Gastroesophageal sphincter (tissue), 4 donors: Measurements from ENCODE around the gene ZDHHC17. TPM values are rescaled to one million over a fixed set of nuclear protein-coding genes. Genes with fewer than 3 reads are reported as not detected.

ENCODE experiments used
- ATAC-seq: fragments of 150-250 bp; one replicate; pipeline ENCODE4 v1.9.1; 2016; ENCODE audit warnings: mild to moderate bottlenecking, moderate library complexity
- H3K27ac ChIP-seq, 4 donors: fragments of 200-600 bp; sonication (generic) in 3 of 4; 1 replicate in 3 of 4; 2 replicates in 1 of 4; pipeline ENCODE4 v1.5.1; 2016 to 2019
- H3K27me3 ChIP-seq: fragments of 200-600 bp; sonication (generic); one replicate; pipeline ENCODE4 v1.5.1; 2019
- H3K36me3 ChIP-seq, 2 donors: fragments of 200-600 bp; sonication (generic); one replicate each; pipeline ENCODE4 v1.5.1; 2019; ENCODE audit warnings: control low read depth in 1 of 2
- H3K4me1 ChIP-seq, 3 donors: fragments of 200-600 bp; sonication (generic); 1 replicate in 2 of 3; 2 replicates in 1 of 3; pipeline ENCODE4 v1.5.1; 2016 to 2019; ENCODE audit warnings: control low read depth in 2 of 3
- H3K4me3 ChIP-seq, 2 donors: fragments of 200-600 bp; sonication (generic); one replicate each; pipeline ENCODE4 v1.5.1; 2019; ENCODE audit warnings: mild to moderate bottlenecking in 1 of 2, moderate library complexity in 1 of 2
- H3K9me3 ChIP-seq, 3 donors: fragments of 200-600 bp; sonication (generic); one replicate each; pipeline ENCODE4 v1.5.1; 2017 to 2019; ENCODE audit warnings: control low read depth in 2 of 3
- CTCF ChIP-seq, 4 experiments: fragments of 200-600 bp in 2 of 4; fragments of 450-650 bp in 2 of 4; sonication (generic) in 1 of 4; IDR thresholded peaks; one replicate each; pipeline ENCODE4 v1.5.1; 2017 to 2019; ENCODE audit warnings: antibody characterized with exemption in 4 of 4, mild to moderate bottlenecking in 2 of 4, moderate library complexity in 2 of 4
- EP300 ChIP-seq: sonication (generic); formaldehyde crosslinking; IDR thresholded peaks from one replicate; pipeline ENCODE4 v1.6.1; 2017; ENCODE audit warnings: antibody characterized with exemption, mild to moderate bottlenecking
- POLR2A ChIP-seq, 2 donors: fragments of 450-650 bp; IDR thresholded peaks; one replicate each; pipeline ENCODE4 v1.6.1; 2017; ENCODE audit warnings: antibody characterized with exemption in 2 of 2, mild to moderate bottlenecking in 2 of 2, moderate library complexity in 1 of 2
- POLR2AphosphoS5 ChIP-seq: sonication (generic); formaldehyde crosslinking; IDR thresholded peaks from one replicate; pipeline ENCODE4 v1.6.1; 2017; ENCODE audit warnings: antibody characterized with exemption
- WGBS, 2 donors: methylation state at CpG; one replicate each; pipeline ENCODE4 v1.1.5; 2018; ENCODE audit warnings: low coverage in 1 of 2; 5-methylcytosine and 5-hydroxymethylcytosine counted together
- total RNA-seq, 4 donors: library from RNA; depleted of rRNA; stranded (reverse); fragments of >200 nt; gene quantifications; one replicate each; pipeline ENCODE4 v1.1.0, GENCODE V29; 2016

The ZDHHC17 gene
- total RNA-seq, 4 donors from 2014 or later, result 25.4 to 71.8 (median 36.8) TPM

GRCh38 chr12:76856018-76856644 is 92.2 kb downstream of the ZDHHC17 start:
- ATAC-seq, result no peak
- H3K4me3 ChIP-seq, result no peak overlapping the region
- H3K36me3 ChIP-seq, result peaks cover 0 to 59% of the 10 kb centered on the region in 2 donors
- H3K27ac ChIP-seq, result no peak overlapping the region
- no peaks in the 10 kb centered on the region for H3K27me3 ChIP-seq
- peaks cover 0 to 7% (median 0%) of the 10 kb centered on the region in 3 donors for H3K9me3 ChIP-seq
- TF ChIP-seq CTCF (IDR thresholded peaks at IDR 0.05) (no peak), POLR2A (IDR thresholded peaks at IDR 0.05) (no peak), EP300 (no peak), POLR2AphosphoS5 (no peak)
- WGBS, 2 donors, result 50 to 67% methylated on average over 1 of the region's 1 CpG
- peaks cover 0 to 25% (median 0%) of the 10 kb centered on the region in 3 donors for H3K4me1 ChIP-seq

- H3K4me1 ChIP-seq, result peaks cover under 1 to 50% (median 8%) of the 10 kb centered on the region in 3 donors
- TF ChIP-seq CTCF (IDR thresholded peaks at IDR 0.05) (no peak), EP300 (no peak), POLR2AphosphoS5 (no peak), POLR2A (IDR thresholded peaks at IDR 0.05) (no peak)
- WGBS, 2 donors, result 26 to 39% methylated on average over 4 of the region's 4 CpGs
- ATAC-seq, result no peak
- H3K4me3 ChIP-seq, result peak overlapping the region in 1 of 2 donors; percentile 2
- peaks cover 0 to 7% (median 0%) of the 10 kb centered on the region in 3 donors for H3K9me3 ChIP-seq
- no peaks in the 10 kb centered on the region for H3K27me3 ChIP-seq
- peak overlapping the region; percentile 42 to 69 (median 61) for H3K27ac ChIP-seq
- H3K36me3 ChIP-seq, result peaks cover 0 to 39% of the 10 kb centered on the region in 2 donors
Observed at GRCh38 chr12:76859611-76860010, 95.7 kb downstream of the ZDHHC17 start.

- Histone ChIP-seq H3K4me1 (peaks cover 2 to 56% (median 8%) of the 10 kb centered on the region in 3 donors), H3K4me3 (peak overlapping the region in 1 of 2 donors; percentile 2), H3K36me3 (peaks cover 0 to 32% of the 10 kb centered on the region in 2 donors), H3K9me3 (peaks cover 0 to 7% (median 0%) of the 10 kb centered on the region in 3 donors), H3K27ac (peak overlapping the region; percentile 42 to 69 (median 61)), H3K27me3 (no peaks in the 10 kb centered on the region)
- TF ChIP-seq EP300 (no peak), POLR2A (IDR thresholded peaks at IDR 0.05) (no peak), CTCF (IDR thresholded peaks at IDR 0.05) (no peak), POLR2AphosphoS5 (no peak)
- ATAC-seq, result no peak
- 30 to 41% methylated on average over 3 of the region's 3 CpGs for WGBS, 2 donors
Observed at GRCh38 chr12:76860256-76860655, 96.3 kb downstream of the ZDHHC17 start.

GRCh38 chr12:76863005-76863670 is 99.2 kb downstream of the ZDHHC17 start:
- no peaks in the 10 kb centered on the region for H3K9me3 ChIP-seq
- peak; percentile 69 for TF ChIP-seq POLR2AphosphoS5
- TF ChIP-seq POLR2A (IDR thresholded peaks at IDR 0.05), result no peak
- WGBS, 2 donors, result 78 to 80% methylated on average over 12 of the region's 12 CpGs
- ATAC-seq, result no peak
- H3K36me3 ChIP-seq, result peaks cover 0 to 9% of the 10 kb centered on the region in 2 donors
- peak overlapping the region; percentile 58 to 71 (median 67) for H3K27ac ChIP-seq
- H3K27me3 ChIP-seq, result no peaks in the 10 kb centered on the region
- H3K4me3 ChIP-seq, result no peak overlapping the region
- peaks cover 2 to 75% (median 8%) of the 10 kb centered on the region in 3 donors for H3K4me1 ChIP-seq

GRCh38 chr12:76863837-76864236 is 99.9 kb downstream of the ZDHHC17 start:
- no peak for TF ChIP-seq POLR2A (IDR thresholded peaks at IDR 0.05)
- TF ChIP-seq POLR2AphosphoS5, result no peak
- TF ChIP-seq EP300, result no peak
- no peak for TF ChIP-seq CTCF (IDR thresholded peaks at IDR 0.05)
- Histone ChIP-seq H3K27ac (peak overlapping the region; percentile 58 to 71 (median 67)), H3K4me3 (no peak overlapping the region), H3K4me1 (peaks cover 2 to 72% (median 8%) of the 10 kb centered on the region in 3 donors), H3K27me3 (no peaks in the 10 kb centered on the region), H3K9me3 (no peaks in the 10 kb centered on the region), H3K36me3 (peaks cover 0 to 2% of the 10 kb centered on the region in 2 donors)
- 4 to 10% methylated on average over 4 of the region's 4 CpGs for WGBS, 2 donors
- no peak for ATAC-seq
